Colonic mucosa (tissue), 4 donors: ENCODE results near the gene MRPL30. TPM values are rescaled to one million over a fixed set of nuclear protein-coding genes. Genes with fewer than 3 reads are reported as not detected.

Experiments
- DNase-seq: peaks from one replicate; pipeline ENCODE4 v3.0.0-alpha.2; 2020
- H3K27ac ChIP-seq: fragments of 200-600 bp; one replicate; pipeline ENCODE4 v1.8.0; 2021
- H3K27me3 ChIP-seq: fragments of 200-600 bp; one replicate; pipeline ENCODE4 v1.8.0; 2021
- H3K36me3 ChIP-seq: fragments of 200-600 bp; one replicate; pipeline ENCODE4 v1.8.0; 2021
- H3K4me1 ChIP-seq: fragments of 200-600 bp; one replicate; pipeline ENCODE4 v1.8.0; 2021; ENCODE audit warnings: mild to moderate bottlenecking
- H3K4me3 ChIP-seq: fragments of 200-600 bp; one replicate; pipeline ENCODE4 v1.8.0; 2021
- H3K9ac ChIP-seq, 2 donors: one replicate each; pipeline ENCODE4 v1.7.0; 2013; ENCODE audit warnings: control low read depth in 2 of 2, low read depth in 2 of 2, low read length in 2 of 2
- H3K9me3 ChIP-seq: fragments of 200-600 bp; one replicate; pipeline ENCODE4 v1.8.0; 2021
- CTCF ChIP-seq: fragments of 200-600 bp; IDR thresholded peaks from one replicate; pipeline ENCODE4 v1.8.0; 2022; ENCODE audit warnings: antibody characterized with exemption, mild to moderate bottlenecking
- intact Hi-C: fragments of 100-400 bp; cut with DNase I; formaldehyde crosslinking; loops from one replicate; pipeline ENCODE4 v1.14.1; 2022
- total RNA-seq, 2 donors: library from RNA; stranded (reverse); fragmentation: NEBNext Ultra II Directional in 1 of 2; extraction: Animal tissue kit (Norgen Biotek cat#: 25700) in 1 of 2; gene quantifications; one replicate each; pipeline ENCODE4 v1.2.1, GENCODE V29; 2021
- donor health status: healthy.
- donor health status: DM: no; HTN: no; CAD: no.
- donor health status: DM: no; HTN: no; CAD: no.

MRPL30 gene
- total RNA-seq, 2 donors from 2014 or later, result 25.9 to 26.9 TPM

- Histone ChIP-seq H3K9ac (peak within 1 kb of the TSS; percentile 87 to 89), H3K9me3 (no peaks in the 10 kb centered on the region), H3K36me3 (no peaks in the 10 kb centered on the region), H3K4me1 (no peaks in the 10 kb centered on the region), H3K27ac (peak within 1 kb of the TSS; percentile 90), H3K4me3 (peak within 1 kb of the TSS; percentile 68), H3K27me3 (no peaks in the 10 kb centered on the region)
- no peak for TF ChIP-seq CTCF
- intact Hi-C loops, result no loop called here
- peak; percentile 99 for DNase-seq
These were observed 39.6 kb upstream of the MRPL30 start, which contains the start of gene C2orf15 for GRCh38 chr2:99141110-99142108. C2orf15 (plus strand) TSS chr2:99141707; CDS start chr2:99150559, 8,852 bp downstream.

DNA sequence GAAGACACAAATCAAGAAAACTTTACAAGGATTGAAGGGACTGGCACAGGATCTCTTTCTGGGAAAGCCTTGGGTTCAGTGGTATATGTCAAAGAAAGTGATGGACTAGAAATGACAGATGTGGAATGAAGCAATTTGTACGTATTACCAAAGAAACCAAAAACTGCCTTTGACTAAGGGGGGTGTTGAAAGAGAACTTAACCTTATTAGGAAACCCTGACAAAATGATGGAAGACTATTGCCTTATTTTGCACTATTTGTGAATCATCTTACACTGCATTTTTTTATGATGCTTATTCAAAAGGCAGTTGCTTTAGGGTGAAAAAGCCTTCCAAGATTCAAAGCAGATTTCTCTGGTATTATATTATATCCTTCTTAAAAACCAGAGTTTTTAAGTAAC, 30.3 kb upstream of the MRPL30 start:
- H3K27me3 ChIP-seq, result no peaks in the 10 kb centered on the region
- intact Hi-C loops, result loop anchor here (10.0 kb wide), 1 partner anchor 344 kb away; the partner anchor contains the start of gene REV1
- H3K4me1 ChIP-seq, result no peaks in the 10 kb centered on the region
- no peaks in the 10 kb centered on the region for H3K36me3 ChIP-seq
- no peaks in the 10 kb centered on the region for H3K9me3 ChIP-seq
- no peak for DNase-seq
- no peak for TF ChIP-seq CTCF
- H3K4me3 ChIP-seq, result no peak overlapping the region
- no peak overlapping the region for H3K9ac ChIP-seq
- H3K27ac ChIP-seq, result no peak overlapping the region

DNA sequence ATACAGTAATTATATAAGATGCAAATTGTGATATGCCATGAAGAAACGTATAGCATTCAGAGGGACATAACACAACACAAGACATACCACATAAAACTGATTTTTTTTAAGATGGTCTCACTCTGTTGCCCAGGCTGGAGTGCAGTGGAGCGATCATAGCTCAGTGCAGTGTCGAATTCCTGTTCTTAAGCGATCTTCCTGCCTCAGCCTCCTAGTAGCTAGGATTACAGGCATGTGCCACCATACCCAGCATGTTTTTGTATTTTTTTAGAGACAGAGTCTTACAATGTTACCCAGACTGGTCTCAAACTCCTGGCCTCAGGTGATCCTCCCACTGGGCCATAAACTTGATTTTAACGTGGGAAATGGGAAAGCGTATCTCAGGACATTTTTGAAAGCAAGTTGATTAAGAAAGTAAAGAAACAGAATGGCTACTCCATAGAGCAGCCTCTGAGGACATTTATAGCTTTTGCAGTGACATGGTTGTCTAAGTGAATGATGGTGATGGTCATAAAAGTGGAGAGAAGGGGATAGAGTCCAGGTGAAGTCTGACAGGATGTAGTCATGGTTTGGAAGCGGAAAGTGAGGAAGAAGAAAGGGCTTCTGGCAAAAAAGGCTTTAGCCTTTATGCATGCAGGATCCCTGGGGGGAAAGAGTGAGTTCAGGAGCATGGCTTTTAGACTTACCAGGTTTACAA, 28.6 kb upstream of the MRPL30 start:
- Histone ChIP-seq H3K27ac (no peak overlapping the region), H3K9me3 (no peaks in the 10 kb centered on the region), H3K4me1 (no peaks in the 10 kb centered on the region), H3K9ac (no peak overlapping the region), H3K36me3 (no peaks in the 10 kb centered on the region), H3K4me3 (no peak overlapping the region), H3K27me3 (no peaks in the 10 kb centered on the region)
- DNase-seq, result no peak
- intact Hi-C loops, result loop anchor here (10.0 kb wide), 1 partner anchor 342 kb away; the partner anchor contains the start of gene REV1
- no peak for TF ChIP-seq CTCF

GRCh38 chr2:99153921-99154604, 26.9 kb upstream of the MRPL30 start:
- peak overlapping the region; percentile 65 for H3K4me3 ChIP-seq
- no peak for DNase-seq
- peak overlapping the region; percentile 92 for H3K27ac ChIP-seq
- H3K4me1 ChIP-seq, result no peaks in the 10 kb centered on the region
- peak overlapping the region; percentile 77 to 82 for H3K9ac ChIP-seq
- TF ChIP-seq CTCF, result no peak
- no peaks in the 10 kb centered on the region for H3K9me3 ChIP-seq
- intact Hi-C loops, result loop anchor here (10.0 kb wide), 1 partner anchor 341 kb away; the partner anchor contains the start of gene REV1
- H3K27me3 ChIP-seq, result no peaks in the 10 kb centered on the region
- no peaks in the 10 kb centered on the region for H3K36me3 ChIP-seq
